Vagina (tissue), 2 donors: ENCODE data around the gene PNPLA3. TPM values are rescaled to one million over a fixed set of nuclear protein-coding genes. Genes with fewer than 3 reads are reported as not detected.

Source experiments
- DNase-seq, 2 donors: peaks; one replicate each; pipeline ENCODE4 v3.0.0-alpha.2; 2017; ENCODE audit errors: extremely low spot score in 2 of 2
- H3K27ac ChIP-seq: fragments of 200-600 bp; sonication (generic); one replicate; pipeline ENCODE4 v1.5.1; 2019
- H3K27me3 ChIP-seq: fragments of 200-600 bp; sonication (generic); one replicate; pipeline ENCODE4 v1.5.1; 2019
- H3K36me3 ChIP-seq, 2 donors: fragments of 200-600 bp; sonication (generic); one replicate each; pipeline ENCODE4 v1.5.1; 2017 to 2019
- H3K4me1 ChIP-seq: fragments of 200-600 bp; sonication (generic); one replicate; pipeline ENCODE4 v1.5.1; 2019
- H3K4me3 ChIP-seq, 2 donors: fragments of 200-600 bp; sonication (generic); 1 replicate in 1 of 2; 2 replicates in 1 of 2; pipeline ENCODE4 v1.5.1; 2016 to 2019
- H3K9me3 ChIP-seq: fragments of 200-600 bp; sonication (generic); one replicate; pipeline ENCODE4 v1.5.1; 2019
- CTCF ChIP-seq, 3 experiments: fragments of 450-650 bp in 2 of 3; fragments of 200-600 bp in 1 of 3; sonication (generic) in 1 of 3; IDR thresholded peaks; one replicate each; pipeline ENCODE4 v1.5.1; 2017 to 2019; ENCODE audit warnings: antibody characterized with exemption in 3 of 3, mild to moderate bottlenecking in 2 of 3, moderate library complexity in 2 of 3
- POLR2A ChIP-seq, 2 donors: fragments of 450-650 bp; IDR thresholded peaks; one replicate each; pipeline ENCODE4 v1.6.1; 2017; ENCODE audit warnings: antibody characterized with exemption in 2 of 2, mild to moderate bottlenecking in 2 of 2, moderate library complexity in 2 of 2
- POLR2AphosphoS5 ChIP-seq, 2 donors: sonication (generic); formaldehyde crosslinking; IDR thresholded peaks; one replicate each; pipeline ENCODE4 v1.9.0; 2017; ENCODE audit warnings: antibody characterized with exemption in 2 of 2, mild to moderate bottlenecking in 2 of 2, low read depth in 1 of 2; ENCODE audit not compliant: insufficient read depth in 1 of 2
- intact Hi-C: fragments of 100-400 bp; cut with DNase I; formaldehyde crosslinking; loops from one replicate; pipeline ENCODE4 v1.15.1; 2023
- total RNA-seq: library from RNA; depleted of rRNA; stranded (reverse); fragments of >200 nt; gene quantifications from one replicate; pipeline ENCODE4 v1.2.3, GENCODE V29; 2016

Gene PNPLA3
- total RNA-seq, 1 donor from 2014 or later = not detected

DNA sequence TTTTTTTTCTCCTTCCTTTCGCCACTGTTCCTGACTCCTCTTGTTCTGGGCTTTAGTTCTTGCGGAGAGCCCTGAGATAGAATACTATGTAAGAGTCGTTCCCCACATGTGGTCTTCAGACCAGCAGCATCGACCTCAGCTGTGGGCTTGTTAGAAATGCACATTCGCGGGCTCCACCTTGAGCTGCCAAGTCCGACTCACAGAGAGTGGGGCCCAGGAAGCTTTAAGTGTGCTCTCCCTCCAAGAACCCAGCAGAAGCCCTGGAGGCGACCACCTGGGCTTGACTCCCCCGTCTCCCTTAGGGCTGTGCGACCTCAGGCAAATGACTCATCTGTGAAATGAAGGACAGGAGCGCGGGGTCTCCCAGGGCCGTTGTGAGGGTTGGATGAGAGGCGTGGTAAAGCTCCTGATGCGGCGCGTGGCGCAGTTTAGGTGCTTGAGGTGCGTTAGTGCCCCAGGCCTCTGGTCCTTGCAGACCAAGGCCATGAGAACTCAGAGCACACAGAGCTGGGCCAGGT lies 50.5 kb downstream of the PNPLA3 start:
- DNase-seq = no peak

DNA sequence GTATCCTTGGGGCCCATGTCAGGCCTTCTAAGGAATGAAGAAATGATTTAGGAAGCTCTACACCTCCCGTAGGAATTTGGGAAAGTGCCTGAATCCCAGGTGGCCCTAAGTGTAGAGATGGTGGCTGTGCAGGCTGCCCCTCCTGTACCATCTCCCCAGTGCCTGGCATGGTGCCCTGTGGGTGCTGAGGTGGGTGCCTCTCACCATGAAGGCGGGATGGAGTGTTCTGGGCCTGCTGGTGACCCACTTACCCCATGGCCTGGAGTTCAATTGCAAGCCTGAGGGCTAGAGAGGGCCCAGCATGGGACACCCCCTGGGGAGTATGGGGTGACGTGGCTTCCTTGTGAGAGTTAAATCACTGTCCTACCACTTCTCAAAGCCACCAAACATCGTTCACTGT lies 51.4 kb downstream of the PNPLA3 start:
- Histone ChIP-seq H3K27ac (no peak overlapping the region), H3K4me3 (no peak overlapping the region), H3K36me3 (peaks cover 0 to 80% of the 10 kb centered on the region in 2 donors), H3K9me3 (no peaks in the 10 kb centered on the region), H3K4me1 (no peaks in the 10 kb centered on the region), H3K27me3 (no peaks in the 10 kb centered on the region)
- intact Hi-C loops = no loop called here
- DNase-seq = no peak
- TF ChIP-seq CTCF (IDR thresholded peaks at IDR 0.05) = no peak
- TF ChIP-seq POLR2A (IDR thresholded peaks at IDR 0.05) = no peak

More for the DNA sequence above, 50.5 kb downstream of the PNPLA3 start:
- H3K27me3 ChIP-seq = no peaks in the 10 kb centered on the region
- no peaks in the 10 kb centered on the region for H3K4me1 ChIP-seq
- no peak overlapping the region for H3K4me3 ChIP-seq
- H3K27ac ChIP-seq = no peak overlapping the region
- intact Hi-C loops = no loop called here
- no peaks in the 10 kb centered on the region for H3K9me3 ChIP-seq
- TF ChIP-seq POLR2AphosphoS5 (IDR thresholded peaks at IDR 0.05; ENCODE audit: insufficient read depth in 1 of 2, low read depth in 1 of 2) (no peak), POLR2A (IDR thresholded peaks at IDR 0.05) (no peak), CTCF (IDR thresholded peaks at IDR 0.05) (no peak)
- peaks cover 0 to 78% of the 10 kb centered on the region in 2 donors for H3K36me3 ChIP-seq

- Histone ChIP-seq H3K27ac (no peak overlapping the region), H3K4me3 (no peak overlapping the region), H3K9me3 (no peaks in the 10 kb centered on the region), H3K4me1 (no peaks in the 10 kb centered on the region), H3K27me3 (no peaks in the 10 kb centered on the region), H3K36me3 (peaks cover 0 to 96% of the 10 kb centered on the region in 2 donors)
- intact Hi-C loops = no loop called here
- no peak for TF ChIP-seq POLR2A (IDR thresholded peaks at IDR 0.05)
- no peak for TF ChIP-seq POLR2AphosphoS5 (IDR thresholded peaks at IDR 0.05; ENCODE audit: insufficient read depth in 1 of 2, low read depth in 1 of 2)
- no peak for TF ChIP-seq CTCF (IDR thresholded peaks at IDR 0.05)
- no peak for DNase-seq
These were observed 53.5 kb downstream of the PNPLA3 start for GRCh38 chr22:43976861-43977795.

DNA sequence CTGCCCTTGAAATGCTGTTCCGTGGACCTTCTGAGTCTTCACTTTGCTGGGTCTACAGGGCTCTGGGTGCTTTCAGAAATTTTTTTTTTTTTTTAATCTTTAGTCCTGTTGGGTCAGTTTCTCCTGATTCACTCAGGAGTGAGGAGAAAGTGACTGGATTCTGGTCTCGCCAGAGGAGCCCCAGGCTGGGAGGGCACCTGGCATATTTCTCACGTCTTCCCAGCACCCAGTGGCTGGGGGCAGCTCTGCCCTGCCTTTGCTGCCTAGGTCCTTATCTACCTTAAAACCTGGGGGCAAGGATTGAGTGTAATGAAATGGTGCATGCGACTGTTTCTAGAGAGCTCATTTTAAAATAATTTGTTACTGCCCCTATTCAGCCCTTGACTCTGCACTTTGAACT lies 55.0 kb downstream of the PNPLA3 start:
- Histone ChIP-seq H3K9me3 (no peaks in the 10 kb centered on the region), H3K27me3 (no peaks in the 10 kb centered on the region), H3K27ac (no peak overlapping the region), H3K4me3 (no peak overlapping the region), H3K36me3 (peaks cover 0 to 88% of the 10 kb centered on the region in 2 donors), H3K4me1 (no peaks in the 10 kb centered on the region)
- intact Hi-C loops = no loop called here
- DNase-seq = no peak
- TF ChIP-seq CTCF (IDR thresholded peaks at IDR 0.05) = no peak
- no peak for TF ChIP-seq POLR2AphosphoS5 (IDR thresholded peaks at IDR 0.05; ENCODE audit: insufficient read depth in 1 of 2, low read depth in 1 of 2)
- TF ChIP-seq POLR2A (IDR thresholded peaks at IDR 0.05) = no peak

- no peak overlapping the region for H3K27ac ChIP-seq
- no peaks in the 10 kb centered on the region for H3K27me3 ChIP-seq
- H3K9me3 ChIP-seq = no peaks in the 10 kb centered on the region
- intact Hi-C loops = no loop called here
- peaks cover 0 to 88% of the 10 kb centered on the region in 2 donors for H3K36me3 ChIP-seq
- TF ChIP-seq POLR2A (IDR thresholded peaks at IDR 0.05) = no peak
- TF ChIP-seq POLR2AphosphoS5 (IDR thresholded peaks at IDR 0.05; ENCODE audit: insufficient read depth in 1 of 2, low read depth in 1 of 2) = no peak
- TF ChIP-seq CTCF (IDR thresholded peaks at IDR 0.05) = no peak
- no peak overlapping the region for H3K4me3 ChIP-seq
- DNase-seq = no peak
- H3K4me1 ChIP-seq = no peaks in the 10 kb centered on the region
These were observed 57.0 kb downstream of the PNPLA3 start for GRCh38 chr22:43980579-43980978.
